GM18909 (cell line): Measurements from ENCODE around the gene C12orf60.
"Not testable (repeated sequence)": the region's sequence is repeated elsewhere in the genome, so short reads cannot be mapped to it uniquely, and the experiment has no call there.

ENCODE experiments used
- ATAC-seq: cut with Tn5 transposase; IDR thresholded peaks from one replicate; pipeline ENCODE4 v1.9.1; 2021; ENCODE audit warnings: mild to moderate bottlenecking; ENCODE audit not compliant: unreplicated experiment, poor library complexity

C12orf60 gene

GRCh38 chr12:14803011-14803829, at the start of gene C12orf60, which contains the start of gene WBP11:
C12orf60 (plus strand) TSS chr12:14803670; CDS start chr12:14822936, 19,266 bp downstream.
WBP11 (minus strand) TSS chr12:14803478; CDS start chr12:14801383, 2,095 bp downstream.
- peak; percentile 99 for ATAC-seq

GRCh38 chr12:14756334-14757143, 46.9 kb upstream of the C12orf60 start:
- ATAC-seq: no peak

GRCh38 chr12:14759711-14760280, 43.7 kb upstream of the C12orf60 start:
- not testable (repeated sequence) for ATAC-seq

GRCh38 chr12:14765398-14765797, 38.1 kb upstream of the C12orf60 start:
- no peak for ATAC-seq

- not testable (repeated sequence) for ATAC-seq
Measured at GRCh38 chr12:14766020-14766419, 37.5 kb upstream of the C12orf60 start.

- no peak for ATAC-seq
Measured at GRCh38 chr12:14766649-14767215, 36.7 kb upstream of the C12orf60 start.

- no peak for ATAC-seq
Measured at GRCh38 chr12:14767617-14768016, 35.9 kb upstream of the C12orf60 start.

- ATAC-seq: no peak
Measured at GRCh38 chr12:14768823-14769405, 34.6 kb upstream of the C12orf60 start.

GRCh38 chr12:14769466-14769968, 34.0 kb upstream of the C12orf60 start:
- ATAC-seq: peak; percentile 3

- ATAC-seq: peak; percentile 40
Measured at GRCh38 chr12:14769969-14770495, 33.4 kb upstream of the C12orf60 start.

GRCh38 chr12:14770496-14771461, 32.7 kb upstream of the C12orf60 start:
- peak; percentile 22 for ATAC-seq

- ATAC-seq: no peak
Measured at GRCh38 chr12:14771651-14772137, 31.8 kb upstream of the C12orf60 start.

- no peak for ATAC-seq
Measured at GRCh38 chr12:14772946-14773345, 30.5 kb upstream of the C12orf60 start.

GRCh38 chr12:14773685-14774073, 29.8 kb upstream of the C12orf60 start:
- ATAC-seq: peak; percentile 20

GRCh38 chr12:14774074-14774905, 29.2 kb upstream of the C12orf60 start:
- peak; percentile 64 for ATAC-seq

- ATAC-seq: no peak
Measured at GRCh38 chr12:14774906-14775635, 28.4 kb upstream of the C12orf60 start.

- ATAC-seq: no peak
Measured at GRCh38 chr12:14775636-14775980, 27.9 kb upstream of the C12orf60 start.
